K562 (cell line): Measurements from ENCODE around the gene RMP24.

ENCODE experiments used
- GABPB1 ChIP-seq: sonication (generic); formaldehyde crosslinking; IDR thresholded peaks from 2 replicates; pipeline ENCODE4 v1.8.0; 2022; ENCODE audit warnings: mild to moderate bottlenecking, missing genetic modification reagents
- RBBP5 ChIP-seq: fragments of 200-600 bp; sonication (generic); IDR thresholded peaks from 2 replicates; pipeline ENCODE4 v1.6.1; 2012; ENCODE audit warnings: borderline replicate concordance, mild to moderate bottlenecking, low read length, control low read depth, inconsistent platforms; ENCODE audit not compliant: insufficient read depth, poor library complexity, severe bottlenecking
- SMARCA5 ChIP-seq: fragments of 450-650 bp; IDR thresholded peaks from 2 replicates; pipeline ENCODE4 v1.6.1; 2016
- THRAP3 ChIP-seq: fragments of 450-650 bp; IDR thresholded peaks from 2 replicates; pipeline ENCODE4 v1.6.1; 2016; ENCODE audit warnings: mild to moderate bottlenecking, inconsistent platforms, borderline replicate concordance
- ZKSCAN1 ChIP-seq: fragments of 150-350 bp; IDR thresholded peaks from 2 replicates; pipeline ENCODE4 v1.6.1; 2016; ENCODE audit warnings: low read depth, low read length
- TF ChIP-seq, protein P1 (sequence below): sonication (generic); formaldehyde crosslinking; IDR thresholded peaks from 2 replicates; pipeline ENCODE4 v1.8.0; 2022; ENCODE audit warnings: missing genetic modification reagents, mild to moderate bottlenecking, moderate library complexity, borderline replicate concordance

DNA sequence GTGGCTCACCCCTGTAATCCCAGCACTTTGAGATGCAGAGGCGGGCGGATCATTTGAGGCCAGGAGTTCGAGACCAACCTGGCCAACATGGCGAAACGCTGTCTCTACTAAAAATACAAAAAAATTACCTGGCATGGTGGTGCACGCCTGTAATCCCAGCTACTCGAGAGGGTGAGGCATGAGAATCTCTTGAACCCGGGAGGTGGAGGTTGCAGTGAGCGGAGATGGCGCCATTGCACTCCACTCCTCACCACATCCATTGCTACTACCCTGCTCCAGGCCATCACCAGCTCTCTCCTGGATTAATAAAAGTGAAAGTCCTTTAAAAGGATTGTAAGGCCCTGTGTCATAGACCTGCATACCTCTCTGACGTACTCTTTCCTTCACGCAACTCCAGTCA, 1.2 kb downstream of the RMP24 start:
- TF ChIP-seq SMARCA5 (no peak), RBBP5 (no peak), THRAP3 (no peak), ZKSCAN1 (no peak), GABPB1 (CRISPR knock-in tag) (no peak)
- TF ChIP-seq, protein P1, sequence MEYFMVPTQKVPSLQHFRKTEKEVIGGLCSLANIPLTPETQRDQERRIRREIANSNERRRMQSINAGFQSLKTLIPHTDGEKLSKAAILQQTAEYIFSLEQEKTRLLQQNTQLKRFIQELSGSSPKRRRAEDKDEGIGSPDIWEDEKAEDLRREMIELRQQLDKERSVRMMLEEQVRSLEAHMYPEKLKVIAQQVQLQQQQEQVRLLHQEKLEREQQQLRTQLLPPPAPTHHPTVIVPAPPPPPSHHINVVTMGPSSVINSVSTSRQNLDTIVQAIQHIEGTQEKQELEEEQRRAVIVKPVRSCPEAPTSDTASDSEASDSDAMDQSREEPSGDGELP = no peak
